Kidney capillary endothelial cell (primary cell): ENCODE measurements around the gene ZSCAN10.
"Not testable (repeated sequence)": the region's sequence is repeated elsewhere in the genome, so short reads cannot be mapped to it uniquely, and the experiment has no call there.

ENCODE experiments used
- DNase-seq: peaks from one replicate; pipeline ENCODE4 v3.0.0-alpha.2; 2018; ENCODE audit warnings: low spot score

The ZSCAN10 gene

DNA sequence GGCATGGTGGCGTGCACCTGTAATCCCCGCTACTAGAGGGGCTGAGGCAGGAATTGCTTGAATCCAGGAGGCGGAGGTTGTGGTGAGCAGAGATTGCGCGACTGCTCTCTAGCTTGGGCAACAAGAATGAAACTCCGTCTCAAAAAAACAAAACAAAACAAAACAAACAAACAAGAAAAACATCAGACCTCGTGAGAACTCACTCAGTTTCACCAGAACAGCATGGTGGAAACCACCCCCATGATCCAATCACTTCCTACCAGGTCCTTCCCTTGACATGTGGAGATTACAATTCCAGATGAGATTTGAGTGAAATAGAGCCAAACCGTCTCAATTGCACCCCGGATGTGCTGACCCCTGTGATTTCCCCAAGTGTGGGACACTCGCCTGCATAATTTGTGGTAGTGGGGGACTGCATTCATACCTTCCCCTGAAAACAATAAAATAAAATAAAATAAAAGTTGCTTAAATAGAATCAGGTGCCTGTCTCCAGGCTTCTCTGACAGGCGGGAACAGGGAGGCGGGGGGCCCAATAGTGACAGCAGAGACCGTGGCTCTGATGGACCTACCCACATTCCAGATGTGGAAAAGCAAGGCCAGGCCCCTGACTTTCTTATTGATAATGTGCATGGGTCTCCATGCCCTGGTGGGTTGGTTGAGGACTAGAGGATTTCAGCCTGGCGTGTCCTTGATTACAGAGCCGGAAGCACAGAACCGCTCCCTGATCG lies 13.1 kb downstream of the ZSCAN10 start:
- no peak for DNase-seq

DNA sequence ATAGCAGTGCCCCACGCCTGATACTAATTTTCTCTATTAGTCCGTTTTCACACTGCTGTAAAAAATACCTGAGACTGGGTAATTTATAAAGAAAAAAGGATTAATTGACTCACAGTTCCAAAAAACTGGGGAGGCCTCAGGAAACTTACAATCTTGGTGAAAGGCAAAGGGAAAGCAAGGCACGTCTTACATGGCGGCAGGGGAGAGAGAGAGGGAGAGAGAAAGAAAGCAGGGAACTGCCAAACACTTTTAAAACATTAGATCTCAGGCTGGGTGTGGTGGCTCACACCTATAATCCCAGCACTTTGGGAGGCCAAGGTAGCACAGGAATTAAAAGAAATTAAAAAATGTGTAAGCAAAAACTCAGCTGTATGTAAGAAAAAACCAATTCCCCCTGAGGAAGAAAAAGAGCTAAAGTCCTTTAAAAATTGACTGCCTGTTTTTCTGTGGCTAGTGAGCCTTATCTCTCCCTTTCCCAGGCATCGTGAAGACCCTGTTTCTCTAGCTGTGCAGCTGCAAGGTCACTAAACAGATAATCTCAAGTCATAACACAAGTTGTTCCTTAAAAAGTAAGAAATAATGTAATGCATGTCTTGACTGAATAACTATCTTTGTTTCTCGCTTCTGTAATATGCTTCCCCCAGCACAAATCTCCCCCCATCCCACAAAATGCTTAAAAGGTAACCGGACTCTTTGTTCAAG lies 14.0 kb downstream of the ZSCAN10 start:
- DNase-seq = no peak

DNA sequence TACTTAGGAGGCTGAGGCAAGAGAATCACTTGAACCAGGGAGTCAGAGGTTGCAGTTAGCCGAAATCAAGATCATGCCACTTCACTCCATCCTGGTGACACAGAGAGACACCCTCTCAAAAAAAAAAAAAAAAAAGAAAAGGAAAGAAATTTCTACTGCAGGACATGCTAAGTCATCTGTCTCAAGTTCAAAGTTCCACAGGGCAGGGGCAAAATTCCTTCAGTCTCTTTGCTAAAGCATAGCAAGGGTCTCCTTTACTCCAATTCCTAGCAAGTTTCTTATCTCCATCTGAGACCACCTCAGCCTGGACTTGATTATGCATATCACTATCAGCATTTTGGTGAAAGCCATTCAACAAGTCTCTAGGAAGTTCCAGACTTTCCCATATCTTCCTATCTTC lies 14.6 kb downstream of the ZSCAN10 start:
- DNase-seq = no peak

GRCh38 chr16:3083408-3083807 lies 15.7 kb downstream of the ZSCAN10 start:
- DNase-seq = not testable (repeated sequence)

DNA sequence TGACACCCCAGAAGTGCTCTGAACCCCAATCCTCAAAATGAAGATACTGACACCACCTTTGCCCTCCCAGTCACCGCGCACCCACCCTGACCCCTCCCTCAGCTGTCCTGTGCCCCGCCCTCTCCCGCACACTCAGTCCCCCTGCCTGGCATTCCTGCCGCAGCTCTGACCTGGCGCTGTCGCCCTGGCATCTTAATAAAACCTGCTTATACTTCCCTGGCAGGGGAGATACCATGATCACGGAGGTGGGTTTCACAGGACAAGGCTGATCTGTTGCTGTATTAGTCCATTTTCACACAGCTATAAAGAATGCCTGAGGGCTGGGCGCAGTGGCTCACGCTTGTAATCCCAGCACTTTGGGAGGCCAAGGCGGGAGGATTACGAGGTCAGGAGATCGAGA lies 17.1 kb downstream of the ZSCAN10 start:
- DNase-seq = not testable (repeated sequence)

DNA sequence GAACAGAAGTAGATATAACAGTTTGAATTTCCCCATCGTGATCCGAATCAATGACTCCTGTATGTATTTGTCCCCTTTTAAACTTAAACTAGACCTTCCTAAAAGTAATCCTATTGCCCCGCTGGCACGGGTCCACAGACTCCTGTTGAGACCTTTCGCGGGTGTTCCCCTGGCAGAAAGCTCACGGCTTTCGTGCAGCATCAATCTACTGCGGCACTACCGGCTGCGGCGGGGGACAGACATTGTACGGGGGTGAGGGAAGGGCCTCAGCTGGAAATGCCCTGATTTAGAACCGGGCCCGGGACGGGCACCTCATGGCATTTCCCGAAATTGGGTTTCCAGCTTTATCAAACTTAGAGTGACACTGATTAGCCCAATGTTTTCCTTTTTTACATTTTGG lies 19.1 kb downstream of the ZSCAN10 start:
- DNase-seq = no peak

DNA sequence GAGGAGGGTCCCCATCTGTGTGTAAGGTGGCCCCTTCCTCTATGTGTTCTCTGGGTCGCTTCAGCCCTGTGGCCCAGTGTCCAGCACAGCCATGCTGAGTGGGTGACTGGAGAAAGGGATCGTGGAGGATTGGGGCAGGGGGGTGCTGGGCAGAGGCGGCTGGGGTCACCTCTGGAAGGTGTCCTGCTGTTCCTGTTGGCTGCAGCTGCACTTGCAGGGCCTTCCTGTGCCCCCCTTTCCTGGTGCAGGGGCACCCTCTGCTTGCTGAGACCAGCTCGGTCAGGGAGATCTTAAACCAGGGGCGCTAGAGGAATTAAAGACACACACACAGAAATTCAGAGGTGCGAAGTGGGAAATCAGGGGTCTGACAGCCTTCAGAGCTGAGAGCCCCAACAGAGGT lies 22.5 kb downstream of the ZSCAN10 start:
- DNase-seq = no peak

- not testable (repeated sequence) for DNase-seq
Measured at GRCh38 chr16:3075946-3076345, 23.1 kb downstream of the ZSCAN10 start.

GRCh38 chr16:3075523-3075915 lies 23.6 kb downstream of the ZSCAN10 start:
- DNase-seq = no peak

DNA sequence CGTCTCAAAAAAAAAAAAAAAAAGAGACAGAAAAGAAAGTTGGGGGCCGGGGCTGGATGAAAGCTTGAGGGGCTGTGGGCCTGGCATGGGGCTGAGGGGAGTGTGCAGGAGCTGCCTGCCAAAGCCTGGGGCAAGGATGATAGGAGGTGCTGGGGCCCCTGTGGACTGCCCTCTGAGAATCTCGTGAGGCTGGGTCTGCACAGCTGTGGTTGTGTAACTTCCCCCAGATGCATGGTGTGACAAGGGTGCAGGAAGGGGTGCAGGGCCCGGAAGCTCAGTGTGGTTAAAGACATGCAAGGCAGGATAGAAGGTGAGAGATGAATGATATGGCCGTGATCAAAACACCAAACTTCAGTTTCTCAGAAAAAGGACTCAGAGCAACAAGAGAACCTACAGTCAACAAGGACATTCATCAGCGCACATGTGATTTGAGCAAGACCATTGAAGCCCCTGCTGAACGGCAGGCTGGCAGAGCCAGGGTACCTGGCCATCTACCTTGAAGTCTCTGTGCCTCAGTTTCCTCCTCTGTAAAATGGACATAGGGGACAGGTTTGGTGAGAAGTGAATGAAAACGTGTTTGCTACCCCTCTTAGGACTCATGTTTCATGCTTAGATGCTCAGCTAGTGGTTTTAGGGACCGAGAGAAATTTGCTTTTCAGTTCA lies 24.1 kb downstream of the ZSCAN10 start:
- no peak for DNase-seq

DNA sequence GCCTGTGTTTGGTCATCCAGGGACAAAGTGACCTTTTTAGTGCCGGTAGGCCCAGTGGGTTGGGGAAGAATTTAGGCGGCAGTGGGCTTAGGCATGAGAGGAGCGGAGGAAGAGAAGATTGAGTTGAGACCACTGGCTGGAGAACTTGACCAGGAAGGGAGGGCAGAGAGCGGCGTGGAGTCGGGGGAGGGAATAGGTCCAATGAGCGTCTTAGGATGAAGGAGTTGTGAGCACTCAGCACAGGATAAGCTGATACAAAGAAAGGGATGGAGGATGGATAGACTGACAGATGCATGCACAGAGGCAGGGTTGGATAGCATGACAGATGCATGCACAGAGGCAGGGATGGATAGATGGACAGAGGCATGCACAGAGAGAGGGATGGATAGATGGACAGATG lies 25.6 kb downstream of the ZSCAN10 start:
- no peak for DNase-seq

GRCh38 chr16:3072576-3073263 lies 26.4 kb downstream of the ZSCAN10 start:
- not testable (repeated sequence) for DNase-seq

DNA sequence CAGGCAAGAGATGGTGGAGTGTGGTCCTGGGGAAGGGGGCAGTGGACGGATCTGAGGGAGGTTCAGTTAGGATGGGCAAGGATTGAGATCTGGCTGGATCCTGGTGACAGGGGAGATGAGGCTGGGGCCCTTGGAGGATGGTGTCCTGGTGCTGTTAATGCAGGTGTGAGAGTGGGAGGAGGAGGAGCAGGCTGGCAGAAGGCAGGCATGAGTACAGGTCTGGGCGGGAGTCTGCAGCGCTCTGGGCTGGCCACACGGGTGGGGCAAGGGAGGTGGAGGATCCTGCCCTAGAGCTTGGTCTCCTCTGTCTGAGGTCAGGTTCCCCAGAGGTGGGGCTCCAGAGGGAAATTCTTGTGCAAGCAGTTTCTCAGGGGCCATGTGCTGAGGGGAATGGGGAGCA lies 26.9 kb downstream of the ZSCAN10 start:
- DNase-seq = not testable (repeated sequence)

GRCh38 chr16:3071655-3072054 lies 27.4 kb downstream of the ZSCAN10 start:
- no peak for DNase-seq

- no peak for DNase-seq
Measured at GRCh38 chr16:3070608-3071111, 28.4 kb downstream of the ZSCAN10 start.

GRCh38 chr16:3069146-3069545 lies 29.9 kb downstream of the ZSCAN10 start:
- DNase-seq = not testable (repeated sequence)

DNA sequence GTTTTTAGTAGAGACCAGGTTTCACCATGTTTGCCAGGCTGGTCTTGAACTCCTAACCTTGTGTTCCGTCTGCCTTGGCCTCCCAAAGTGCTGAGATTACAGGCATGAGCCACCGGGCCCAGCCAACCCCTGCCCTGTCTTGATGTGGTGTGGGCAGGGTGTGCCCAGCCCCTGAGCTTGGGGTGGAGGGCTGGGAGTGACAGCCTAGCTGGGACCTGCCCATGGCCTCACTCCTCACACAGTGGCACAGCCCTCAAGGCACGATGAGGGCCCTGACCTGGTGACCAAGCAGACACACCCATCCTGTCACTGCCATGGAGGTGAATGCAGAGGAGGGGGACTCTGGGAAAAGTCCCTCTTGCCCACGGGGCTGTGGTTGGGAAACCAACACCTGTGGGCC lies 30.6 kb downstream of the ZSCAN10 start:
- DNase-seq = no peak

GRCh38 chr16:3066440-3066748 lies 32.7 kb downstream of the ZSCAN10 start:
- DNase-seq = no peak

GRCh38 chr16:3065742-3066439 lies 33.2 kb downstream of the ZSCAN10 start:
- no peak for DNase-seq

DNA sequence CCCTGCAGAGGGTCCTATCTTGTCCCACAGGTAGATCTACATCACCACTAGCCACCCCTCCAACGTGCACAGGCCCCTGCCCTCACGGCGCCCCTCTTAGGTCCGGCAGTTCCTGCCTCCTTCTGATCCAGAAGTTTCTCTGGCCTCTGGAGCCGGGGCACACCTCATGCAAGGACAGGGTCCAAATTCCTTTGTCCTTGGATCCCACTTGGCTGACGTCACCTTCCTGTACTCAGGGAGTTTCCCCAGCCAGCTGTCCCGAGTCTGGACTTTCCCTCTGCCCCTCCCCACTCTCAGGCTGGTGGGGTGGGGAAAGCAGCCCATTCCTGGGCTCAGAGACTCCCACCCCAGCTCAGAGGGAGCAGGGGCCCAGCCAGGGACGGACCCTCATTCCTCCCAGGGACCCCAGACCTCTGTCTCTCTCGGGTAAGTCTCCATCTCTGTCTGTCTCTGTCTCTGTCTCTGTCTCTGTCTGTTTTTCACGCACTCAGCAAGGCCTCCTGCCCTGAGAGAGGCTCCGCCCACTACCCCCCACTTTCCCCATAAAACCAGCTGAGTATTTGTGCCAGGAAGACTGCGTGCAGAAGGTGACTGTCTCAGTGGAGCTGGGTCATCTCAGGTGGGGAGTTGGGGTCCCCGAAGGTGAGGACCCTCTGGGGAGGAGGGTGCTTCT lies 33.9 kb downstream of the ZSCAN10 start, which contains the start of gene IL32:
Gene IL32, plus strand, starts transcription at position 572 of the 673 bp plus-strand sequence. CDS start 172 bp downstream, outside the sequence.
- peak; percentile 76 for DNase-seq
